Measurements from ENCODE around the gene RAB24.

RAB24 gene

DNA sequence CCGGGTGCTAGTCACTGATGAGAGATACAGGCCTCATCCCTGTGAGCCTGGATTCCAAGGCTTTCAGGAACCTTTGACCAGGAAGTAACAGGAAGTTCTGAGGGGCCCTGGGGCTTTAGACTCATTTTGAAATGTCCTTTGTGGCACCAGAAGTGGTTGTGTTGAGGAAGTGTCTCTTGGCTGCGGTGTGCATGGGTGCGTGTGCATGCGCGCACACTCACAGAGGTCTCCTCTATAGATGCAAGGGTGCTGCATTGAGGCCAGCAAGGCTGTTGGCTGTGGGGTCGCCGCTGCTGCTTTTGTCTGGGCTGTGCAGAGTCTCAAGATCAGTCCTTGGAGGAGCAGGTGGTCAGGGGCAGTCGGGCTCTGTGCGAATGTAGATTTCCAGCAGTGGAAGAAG lies 7.6 kb downstream of the RAB24 start:
- POLR2A ChIA-PET: no interaction called here
- no peak for DNase-seq (ENCODE audit: extremely low spot score)
- CTCF ChIA-PET: interaction anchor here (0.8 kb wide), 1 partner anchor 14 kb away, joined by 4 read pairs; no protein-coding TSS in a partner anchor
- no peak for TF ChIP-seq SUZ12 (IDR thresholded peaks at IDR 0.05)
- no peak for TF ChIP-seq SP1 (IDR thresholded peaks at IDR 0.05)
- TF ChIP-seq ZNF384 (IDR thresholded peaks at IDR 0.05): no peak
- no peak for TF ChIP-seq CTBP1 (IDR thresholded peaks at IDR 0.05; ENCODE audit: borderline replicate concordance)
- TF ChIP-seq BHLHE40 (IDR thresholded peaks at IDR 0.05; ENCODE audit: borderline replicate concordance): no peak

GRCh38 chr5:177294632-177295031 lies 8.9 kb downstream of the RAB24 start:
- POLR2A ChIA-PET: no interaction called here
- CTCF ChIA-PET: no interaction called here
- no peak for TF ChIP-seq ARNT (IDR thresholded peaks at IDR 0.05)
- TF ChIP-seq ELF4 (IDR thresholded peaks at IDR 0.05): no peak
- TF ChIP-seq FOXK2 (IDR thresholded peaks at IDR 0.05): no peak
- no peak for TF ChIP-seq LEF1 (IDR thresholded peaks at IDR 0.05; ENCODE audit: borderline replicate concordance)
- no peak for TF ChIP-seq ZNF384 (IDR thresholded peaks at IDR 0.05)
- TF ChIP-seq BHLHE40 (IDR thresholded peaks at IDR 0.05; ENCODE audit: borderline replicate concordance): no peak
- TF ChIP-seq L3MBTL2 (conservative IDR thresholded peaks at IDR 0.05): no peak
- no peak for TF ChIP-seq FOXM1 (IDR thresholded peaks at IDR 0.05; ENCODE audit: borderline replicate concordance)
- TF ChIP-seq NFRKB (IDR thresholded peaks at IDR 0.05): no peak
- no peak for TF ChIP-seq CTBP1 (IDR thresholded peaks at IDR 0.05; ENCODE audit: borderline replicate concordance)
- no peak for TF ChIP-seq FOXA1 (IDR thresholded peaks at IDR 0.05)
- TF ChIP-seq TARDBP (IDR thresholded peaks at IDR 0.05): no peak
- no peak for TF ChIP-seq SUZ12 (IDR thresholded peaks at IDR 0.05)
- no peak for TF ChIP-seq PKNOX1 (IDR thresholded peaks at IDR 0.05)
- TF ChIP-seq HDGF (IDR thresholded peaks at IDR 0.05; ENCODE audit: borderline replicate concordance): no peak
- no peak for TF ChIP-seq SP1 (IDR thresholded peaks at IDR 0.05)
- DNase-seq (ENCODE audit: extremely low spot score): no peak

DNA sequence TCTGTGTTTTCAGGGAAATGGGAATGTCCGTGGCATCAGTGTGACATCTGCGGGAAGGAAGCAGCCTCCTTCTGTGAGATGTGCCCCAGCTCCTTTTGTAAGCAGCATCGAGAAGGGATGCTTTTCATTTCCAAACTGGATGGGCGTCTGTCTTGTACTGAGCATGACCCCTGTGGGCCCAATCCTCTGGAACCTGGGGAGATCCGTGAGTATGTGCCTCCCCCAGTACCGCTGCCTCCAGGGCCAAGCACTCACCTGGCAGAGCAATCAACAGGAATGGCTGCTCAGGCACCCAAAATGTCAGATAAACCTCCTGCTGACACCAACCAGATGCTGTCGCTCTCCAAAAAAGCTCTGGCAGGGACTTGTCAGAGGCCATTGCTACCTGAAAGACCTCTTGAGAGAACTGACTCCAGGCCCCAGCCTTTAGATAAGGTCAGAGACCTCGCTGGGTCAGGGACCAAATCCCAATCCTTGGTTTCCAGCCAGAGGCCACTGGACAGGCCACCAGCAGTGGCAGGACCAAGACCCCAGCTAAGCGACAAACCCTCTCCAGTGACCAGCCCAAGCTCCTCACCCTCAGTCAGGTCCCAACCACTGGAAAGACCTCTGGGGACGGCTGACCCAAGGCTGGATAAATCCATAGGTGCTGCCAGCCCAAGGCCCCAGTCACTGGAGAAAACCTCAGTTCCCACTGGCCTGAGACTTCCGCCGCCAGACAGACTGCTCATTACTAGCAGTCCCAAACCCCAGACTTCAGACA lies 9.5 kb downstream of the RAB24 start:
- POLR2A ChIA-PET: interaction anchor here (1.3 kb wide), 1 partner anchor 10 kb away, joined by 3 read pairs; the partner anchor contains the start of genes PRELID1 and RAB24
- CTCF ChIA-PET: interaction anchor here (1.1 kb wide), 1 partner anchor 184 kb away, joined by 4 read pairs; no protein-coding TSS in a partner anchor
- TF ChIP-seq FOXK2 (IDR thresholded peaks at IDR 0.05) (no peak), SP1 (IDR thresholded peaks at IDR 0.05) (no peak), HDGF (IDR thresholded peaks at IDR 0.05; ENCODE audit: borderline replicate concordance) (no peak), ELF4 (IDR thresholded peaks at IDR 0.05) (no peak), FOXM1 (IDR thresholded peaks at IDR 0.05; ENCODE audit: borderline replicate concordance) (no peak), ARNT (IDR thresholded peaks at IDR 0.05) (no peak), CTBP1 (IDR thresholded peaks at IDR 0.05; ENCODE audit: borderline replicate concordance) (no peak), TARDBP (IDR thresholded peaks at IDR 0.05) (no peak)
- DNase-seq (ENCODE audit: extremely low spot score): no peak

- POLR2A ChIA-PET: no interaction called here
- DNase-seq (ENCODE audit: extremely low spot score): no peak
- TF ChIP-seq LEF1 (IDR thresholded peaks at IDR 0.05; ENCODE audit: borderline replicate concordance) (no peak), CTBP1 (IDR thresholded peaks at IDR 0.05; ENCODE audit: borderline replicate concordance) (no peak), NFRKB (IDR thresholded peaks at IDR 0.05) (no peak), L3MBTL2 (conservative IDR thresholded peaks at IDR 0.05) (no peak), FOXM1 (IDR thresholded peaks at IDR 0.05; ENCODE audit: borderline replicate concordance) (no peak), TARDBP (IDR thresholded peaks at IDR 0.05) (no peak), BHLHE40 (IDR thresholded peaks at IDR 0.05; ENCODE audit: borderline replicate concordance) (no peak), FOXA1 (IDR thresholded peaks at IDR 0.05) (no peak), SUZ12 (IDR thresholded peaks at IDR 0.05) (no peak), HDGF (IDR thresholded peaks at IDR 0.05; ENCODE audit: borderline replicate concordance) (no peak), ELF4 (IDR thresholded peaks at IDR 0.05) (no peak)
- CTCF ChIA-PET: no interaction called here
These were observed 11.8 kb downstream of the RAB24 start for GRCh38 chr5:177291735-177292134.

- DNase-seq (ENCODE audit: extremely low spot score): no peak
- no peak for TF ChIP-seq LEF1 (IDR thresholded peaks at IDR 0.05; ENCODE audit: borderline replicate concordance)
- no peak for TF ChIP-seq NFRKB (IDR thresholded peaks at IDR 0.05)
- no peak for TF ChIP-seq TARDBP (IDR thresholded peaks at IDR 0.05)
- TF ChIP-seq PKNOX1 (IDR thresholded peaks at IDR 0.05): no peak
- TF ChIP-seq SUZ12 (IDR thresholded peaks at IDR 0.05): no peak
- TF ChIP-seq FOXA1 (IDR thresholded peaks at IDR 0.05): no peak
- no peak for TF ChIP-seq CTBP1 (IDR thresholded peaks at IDR 0.05; ENCODE audit: borderline replicate concordance)
- TF ChIP-seq FOXK2 (IDR thresholded peaks at IDR 0.05): no peak
- no peak for TF ChIP-seq ZNF384 (IDR thresholded peaks at IDR 0.05)
- no peak for TF ChIP-seq HDGF (IDR thresholded peaks at IDR 0.05; ENCODE audit: borderline replicate concordance)
- TF ChIP-seq FOXM1 (IDR thresholded peaks at IDR 0.05; ENCODE audit: borderline replicate concordance): no peak
- no peak for TF ChIP-seq SP1 (IDR thresholded peaks at IDR 0.05)
- no peak for TF ChIP-seq ELF4 (IDR thresholded peaks at IDR 0.05)
- no peak for TF ChIP-seq ARNT (IDR thresholded peaks at IDR 0.05)
- TF ChIP-seq BHLHE40 (IDR thresholded peaks at IDR 0.05; ENCODE audit: borderline replicate concordance): no peak
- no peak for TF ChIP-seq L3MBTL2 (conservative IDR thresholded peaks at IDR 0.05)
- ChIA-PET POLR2A (no interaction called here), CTCF (no interaction called here)
These were observed 12.5 kb downstream of the RAB24 start for GRCh38 chr5:177290816-177291596.

DNA sequence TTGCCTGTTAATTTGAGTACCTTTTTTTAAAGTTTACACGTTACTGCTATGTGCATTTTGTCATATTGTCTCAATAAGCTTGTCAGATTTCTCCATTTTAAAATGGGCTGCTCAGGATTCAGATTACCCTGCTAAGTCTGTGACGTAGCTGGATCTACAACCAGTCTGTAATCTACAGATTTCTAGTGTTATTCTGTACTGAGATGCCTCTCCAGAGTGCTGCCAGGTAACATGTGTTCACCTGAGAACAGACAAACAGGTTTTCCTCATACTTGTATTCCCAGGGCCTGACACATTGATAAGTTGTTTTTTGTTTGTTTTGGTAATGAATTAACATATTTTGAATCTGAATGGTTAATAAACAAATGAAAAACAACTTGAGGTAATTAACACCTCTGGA lies 15.3 kb downstream of the RAB24 start:
- ChIA-PET POLR2A (no interaction called here), CTCF (no interaction called here)
- TF ChIP-seq PKNOX1 (IDR thresholded peaks at IDR 0.05) (no peak), FOXA1 (IDR thresholded peaks at IDR 0.05) (no peak), ZNF384 (IDR thresholded peaks at IDR 0.05) (no peak), BHLHE40 (IDR thresholded peaks at IDR 0.05; ENCODE audit: borderline replicate concordance) (no peak), ARNT (IDR thresholded peaks at IDR 0.05) (no peak)
- no peak for DNase-seq (ENCODE audit: extremely low spot score)

All from HEK293T (cell line).